Stimulated activated CD4-positive, alpha-beta T cell treated with anti-CD3 and anti-CD28 coated beads, Interleukin-12 subunit alpha, Interleukin-12 subunit beta, amount 100 ng/mL, for 4 hours (primary cell): Measurements from ENCODE around the gene EXTL1.

Experiments
- DNase-seq: peaks from one replicate; pipeline ENCODE4 v3.0.0-alpha.2; 2020

EXTL1 gene

DNA sequence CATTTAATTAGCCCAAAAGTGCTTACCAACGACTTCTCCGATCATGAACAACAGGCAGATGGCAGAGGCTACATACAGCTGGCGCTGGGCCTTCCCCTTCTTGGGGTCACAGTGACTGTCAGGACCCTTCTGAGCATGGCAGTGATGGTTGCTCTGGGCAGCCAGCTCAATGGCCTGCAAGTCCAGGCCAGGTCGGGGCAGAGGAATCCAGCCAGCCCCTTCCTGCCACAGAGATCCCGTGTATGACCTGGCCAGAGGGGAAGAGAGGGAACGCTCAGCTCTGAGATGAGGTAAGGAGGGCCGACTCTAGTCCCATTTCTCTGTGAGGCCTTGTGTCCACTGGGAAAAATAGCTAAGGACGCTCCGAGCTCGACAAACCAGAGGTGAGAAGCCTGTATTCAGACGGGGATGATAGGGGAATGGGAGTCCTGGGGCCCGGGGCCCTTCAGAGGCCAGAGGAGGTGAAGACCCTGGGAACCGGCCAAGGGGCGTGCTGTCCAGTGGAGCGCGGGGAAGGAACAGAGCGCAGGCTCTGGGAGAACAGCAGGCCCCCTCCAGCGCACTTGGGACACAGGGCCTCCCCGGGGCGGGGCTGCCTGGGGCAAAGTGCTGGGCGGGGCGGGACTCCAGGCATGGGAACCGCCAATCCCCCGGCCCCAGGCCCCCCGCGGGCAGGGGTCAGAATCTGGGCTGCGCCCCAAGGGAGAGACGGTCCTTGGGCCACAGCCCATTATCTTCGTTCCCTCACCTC is 23.6 kb downstream of the EXTL1 start:
- no peak for DNase-seq

DNA sequence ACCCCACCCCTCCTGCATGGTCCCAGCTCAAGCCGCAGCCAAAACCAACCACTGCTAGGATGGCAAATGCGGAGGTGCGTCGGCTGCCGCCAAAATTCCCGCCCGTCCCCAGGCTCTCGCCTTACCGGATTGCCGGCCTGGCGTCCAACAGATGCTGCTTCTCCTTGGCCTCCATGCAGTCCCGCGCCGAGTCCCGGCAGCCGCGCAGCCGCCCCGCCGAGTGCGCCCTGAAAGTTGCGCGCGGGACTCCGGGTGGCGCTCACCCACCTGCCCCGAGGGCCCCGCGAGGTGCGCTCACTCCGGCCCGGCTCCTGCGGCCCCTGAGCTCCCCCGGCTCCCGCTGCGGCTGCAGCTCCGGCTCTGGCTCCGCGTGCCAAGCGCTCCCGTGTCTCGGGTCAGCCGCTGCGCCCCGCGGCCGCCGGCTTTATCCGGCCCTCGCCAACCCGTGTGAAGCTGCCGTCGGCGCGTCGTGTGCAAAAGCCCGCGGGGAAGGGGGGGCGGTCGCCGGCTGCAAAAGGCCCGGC is 24.2 kb downstream of the EXTL1 start, which contains the start of gene SLC30A2:
TSS of gene SLC30A2 (minus strand) at position 397 of the 524 bp plus-strand sequence. CDS start at position 175, 222 bp downstream.
- DNase-seq, result no peak

DNA sequence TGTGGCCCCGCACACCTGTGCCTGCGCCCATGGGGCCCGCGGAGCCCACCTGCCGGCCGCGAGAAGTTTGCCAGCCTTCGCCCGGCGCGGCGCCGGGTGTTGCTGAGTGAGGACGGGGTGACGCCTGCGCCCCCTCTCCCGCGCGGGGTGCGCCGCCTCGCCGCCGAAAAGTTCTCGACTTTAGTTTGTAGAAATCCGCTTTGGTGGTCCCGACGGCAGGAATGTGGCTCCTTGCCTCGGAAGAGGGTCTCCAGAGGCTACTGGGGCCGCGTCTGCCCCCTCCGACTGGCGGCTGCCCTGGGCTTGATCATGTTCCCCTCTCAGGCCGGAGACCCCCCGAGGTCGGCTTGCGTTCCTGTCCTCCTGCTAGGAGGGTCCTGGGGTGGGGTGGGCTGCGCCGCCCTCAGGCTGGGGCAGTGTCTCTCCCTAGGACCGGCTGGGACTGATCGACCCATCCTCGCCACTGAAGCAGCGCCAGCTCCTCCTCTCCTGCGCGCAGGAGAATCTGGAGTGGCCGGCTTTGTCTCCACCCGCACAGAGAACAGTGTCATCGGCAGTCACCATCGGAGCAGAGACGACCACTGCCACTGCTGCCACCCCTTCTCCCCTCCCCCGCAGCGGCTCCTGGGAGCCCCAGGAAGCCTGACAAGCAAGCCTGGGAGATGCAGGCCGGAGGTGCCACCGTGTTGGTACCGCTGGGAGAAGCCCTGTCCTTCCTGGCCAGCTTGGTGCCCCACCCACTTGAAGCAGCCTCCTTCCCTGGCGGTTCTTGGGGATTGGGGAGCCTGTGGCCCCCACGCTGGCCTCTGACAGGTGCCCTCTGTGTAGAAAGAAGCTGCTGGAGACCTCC is 24.9 kb downstream of the EXTL1 start:
- no peak for DNase-seq

DNA sequence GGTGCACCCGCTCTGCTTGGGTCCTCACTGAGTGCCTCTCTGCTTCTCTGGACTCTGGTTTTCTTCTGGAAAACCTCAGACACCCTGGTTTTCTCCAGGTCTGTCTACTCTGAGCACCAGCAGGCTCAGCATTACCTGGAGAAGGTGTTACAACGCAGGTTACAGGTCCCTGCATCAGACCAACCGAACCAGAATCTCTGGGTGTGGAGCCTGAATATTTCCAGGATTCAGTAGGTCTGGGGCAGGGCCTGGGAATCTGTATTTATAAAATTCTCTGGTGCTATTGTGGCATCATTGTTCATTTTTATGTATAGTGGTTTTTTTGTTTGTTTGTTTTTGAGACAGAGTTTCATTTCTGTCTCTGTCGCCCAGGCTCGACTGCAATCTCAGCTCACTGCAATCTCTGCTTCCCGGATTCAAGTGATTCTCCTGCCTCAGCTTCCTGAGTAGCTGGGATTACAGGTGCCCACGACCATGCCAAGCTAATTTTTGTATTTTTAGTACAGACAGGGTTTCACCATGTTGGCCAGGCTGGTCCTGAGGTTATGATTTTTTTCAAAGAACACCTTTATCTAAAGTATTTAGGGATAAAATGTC is 25.8 kb downstream of the EXTL1 start:
- DNase-seq, result no peak

DNA sequence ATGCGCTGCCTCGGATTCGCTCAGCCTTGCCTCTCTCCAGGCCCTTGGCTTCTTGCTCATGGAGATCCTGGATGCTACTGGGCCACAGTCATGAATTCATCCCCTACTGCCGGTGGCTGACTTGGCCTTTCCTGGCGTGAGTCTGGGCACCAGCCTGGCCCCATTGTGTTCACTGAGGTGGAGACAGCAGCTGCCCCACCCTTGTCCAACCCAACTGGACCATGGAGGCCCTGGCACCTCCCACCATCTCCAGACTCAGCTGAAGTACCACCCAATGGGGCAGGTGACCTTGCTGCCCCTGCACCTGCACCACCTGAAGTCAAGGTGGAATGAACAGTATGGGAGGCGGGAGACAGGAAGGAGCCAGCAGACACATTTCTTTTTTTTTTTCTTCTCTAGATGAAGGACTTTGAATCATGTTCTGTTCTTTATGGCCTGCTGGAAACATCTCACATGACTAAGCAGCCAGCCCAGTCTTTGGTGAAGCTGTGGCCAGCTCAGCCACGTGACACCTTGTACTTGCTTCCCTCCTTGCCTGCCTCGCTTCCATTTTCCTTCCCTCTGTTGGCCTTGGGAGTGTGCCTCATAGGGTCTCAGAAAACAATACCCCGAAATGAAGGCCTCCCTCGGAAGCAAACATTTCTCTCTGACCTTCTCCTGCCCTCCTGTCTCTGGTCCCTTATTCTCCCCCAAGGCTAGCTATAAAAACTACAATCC is 28.1 kb downstream of the EXTL1 start:
- DNase-seq, result no peak

DNA sequence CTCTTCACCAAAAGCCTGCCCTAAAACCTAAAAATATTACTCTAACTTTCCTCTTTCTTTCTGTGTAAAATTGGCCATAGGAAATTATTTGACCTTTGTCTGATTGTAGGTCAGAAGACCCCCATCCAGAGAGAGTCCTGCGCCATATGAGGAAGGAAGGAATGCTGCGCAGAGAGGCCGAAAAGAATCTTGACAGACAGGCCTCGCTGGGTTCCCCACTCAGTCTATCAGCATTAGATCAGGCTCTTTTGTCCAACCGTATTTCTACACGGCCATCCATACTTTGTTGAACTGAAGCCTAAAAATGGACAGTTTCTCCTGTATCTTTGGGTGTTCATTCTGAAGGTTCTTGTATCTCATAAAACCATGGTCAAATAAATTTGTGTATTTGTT is 28.7 kb downstream of the EXTL1 start:
- no peak for DNase-seq

DNA sequence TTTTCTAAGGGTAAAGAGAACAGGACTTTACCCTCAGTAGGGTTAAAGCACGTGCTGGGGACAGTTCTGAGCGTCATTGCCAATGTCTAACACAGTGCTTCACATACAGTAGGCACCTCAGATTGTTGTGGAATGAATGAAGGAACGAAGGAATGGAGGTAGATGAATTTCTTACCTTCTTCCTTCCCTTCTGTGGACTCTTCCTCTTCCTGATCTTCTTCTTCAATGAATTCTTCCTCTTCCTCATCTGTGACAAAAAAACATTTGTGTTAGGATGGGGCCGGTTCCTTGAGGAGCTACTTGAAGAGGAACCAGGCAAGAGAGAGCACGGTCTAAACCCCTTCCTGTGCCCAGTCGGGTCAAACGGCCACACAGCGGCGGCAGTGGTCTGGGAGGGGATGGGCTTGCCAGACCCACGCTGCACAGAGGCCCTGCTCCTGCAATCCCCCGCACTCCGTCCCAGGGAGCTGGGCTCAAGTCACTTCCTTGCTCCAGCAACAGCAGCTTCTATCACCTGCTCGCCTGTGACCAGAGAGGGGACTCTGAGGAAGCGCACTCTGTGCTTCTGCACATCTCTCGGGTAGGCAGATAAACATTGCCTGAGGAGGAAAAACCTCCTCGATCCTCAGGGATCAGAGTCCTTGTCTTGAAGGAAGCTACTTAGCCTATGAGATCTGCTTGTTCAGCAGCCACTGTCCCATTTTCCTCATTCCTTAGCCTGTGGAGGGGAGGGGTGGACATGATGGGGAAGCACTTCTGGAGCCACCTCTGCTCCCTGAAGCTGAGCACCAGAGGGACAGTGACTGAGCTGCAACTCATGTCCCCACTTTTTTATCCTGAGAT is 32.4 kb downstream of the EXTL1 start:
- DNase-seq, result no peak

DNA sequence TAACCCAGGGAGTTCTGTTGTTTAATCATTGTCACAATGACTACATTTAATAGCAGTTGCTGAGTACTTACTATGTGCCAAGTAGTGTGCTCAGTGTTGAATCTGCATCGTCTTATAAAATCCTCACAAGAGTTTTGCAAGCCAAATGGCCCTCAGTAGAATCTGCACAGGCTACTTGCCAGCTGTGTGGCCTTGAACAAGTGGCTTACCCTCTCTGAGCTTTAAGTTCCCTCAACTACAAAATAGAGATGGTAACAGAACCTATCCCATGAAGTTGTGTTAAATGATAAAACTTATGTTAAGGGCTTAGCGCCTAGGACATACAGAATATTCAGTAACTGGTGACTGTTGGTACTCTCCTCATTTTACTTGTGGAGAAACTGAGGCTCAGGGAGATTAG is 33.5 kb downstream of the EXTL1 start:
- DNase-seq, result no peak

DNA sequence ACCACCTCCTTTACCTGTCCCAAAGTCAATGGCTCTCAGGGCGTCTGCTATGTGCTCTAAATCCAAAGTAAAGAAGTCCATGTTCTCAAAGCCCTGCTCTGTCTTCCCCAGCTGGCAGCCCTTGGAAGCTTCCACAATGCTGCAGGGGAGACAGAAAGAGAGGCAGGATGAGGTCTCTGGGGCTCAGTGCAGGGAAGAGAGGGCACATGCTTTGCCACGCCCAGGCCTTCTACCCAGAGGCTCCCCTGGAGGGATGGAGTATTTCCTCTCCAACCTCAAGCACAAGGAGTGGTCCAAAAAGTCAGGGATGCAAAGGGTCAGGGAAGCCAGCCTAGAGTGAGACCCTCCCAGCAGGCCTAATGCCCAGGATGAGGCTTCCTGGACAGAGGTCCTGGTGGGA is 35.6 kb downstream of the EXTL1 start:
- DNase-seq, result no peak

DNA sequence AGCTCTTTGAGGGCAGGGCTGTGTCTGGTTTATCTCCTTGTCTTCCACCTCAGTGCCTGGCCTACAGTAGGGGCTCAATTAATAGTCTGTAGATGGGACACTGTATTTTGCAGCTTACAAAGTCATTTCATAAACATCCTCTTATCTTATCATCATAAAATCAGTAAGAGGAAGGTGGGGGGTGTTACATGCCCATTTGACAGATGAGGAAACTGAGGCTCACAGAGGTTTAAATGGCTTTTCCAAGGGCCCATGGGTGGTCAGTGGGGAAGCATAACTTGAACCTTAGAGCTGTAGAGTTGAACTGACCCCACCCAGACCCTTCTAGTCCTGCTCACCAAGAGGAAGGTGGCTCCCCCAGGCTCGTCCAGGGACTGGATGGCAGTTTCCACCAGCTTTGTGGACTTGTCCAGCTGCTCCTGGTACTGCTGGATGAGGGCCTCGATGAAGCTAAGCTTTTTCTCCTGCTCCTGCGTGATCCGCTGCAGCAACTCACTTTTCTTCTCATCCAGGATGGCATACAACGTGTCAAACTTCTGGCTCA is 36.5 kb downstream of the EXTL1 start:
- DNase-seq, result no peak

DNA sequence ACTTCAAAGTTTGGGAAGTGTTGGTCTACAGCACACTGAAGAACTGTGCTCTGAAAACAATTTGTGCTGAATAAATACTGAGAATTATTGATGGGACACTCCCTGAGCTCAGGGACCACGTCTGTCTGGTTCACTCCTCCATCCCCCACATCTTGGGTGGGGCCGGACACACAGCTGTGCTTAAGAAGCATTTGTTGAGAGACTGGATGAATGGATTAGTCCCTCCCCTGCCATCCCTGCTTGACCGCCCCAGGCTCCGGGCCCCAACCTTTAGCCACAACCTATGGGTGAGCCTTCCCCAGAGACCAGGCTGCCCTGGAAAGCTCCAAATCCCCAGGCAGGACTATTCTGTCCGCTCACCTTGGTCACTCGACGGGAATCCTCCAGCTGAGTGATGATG is 38.3 kb downstream of the EXTL1 start:
- no peak for DNase-seq

DNA sequence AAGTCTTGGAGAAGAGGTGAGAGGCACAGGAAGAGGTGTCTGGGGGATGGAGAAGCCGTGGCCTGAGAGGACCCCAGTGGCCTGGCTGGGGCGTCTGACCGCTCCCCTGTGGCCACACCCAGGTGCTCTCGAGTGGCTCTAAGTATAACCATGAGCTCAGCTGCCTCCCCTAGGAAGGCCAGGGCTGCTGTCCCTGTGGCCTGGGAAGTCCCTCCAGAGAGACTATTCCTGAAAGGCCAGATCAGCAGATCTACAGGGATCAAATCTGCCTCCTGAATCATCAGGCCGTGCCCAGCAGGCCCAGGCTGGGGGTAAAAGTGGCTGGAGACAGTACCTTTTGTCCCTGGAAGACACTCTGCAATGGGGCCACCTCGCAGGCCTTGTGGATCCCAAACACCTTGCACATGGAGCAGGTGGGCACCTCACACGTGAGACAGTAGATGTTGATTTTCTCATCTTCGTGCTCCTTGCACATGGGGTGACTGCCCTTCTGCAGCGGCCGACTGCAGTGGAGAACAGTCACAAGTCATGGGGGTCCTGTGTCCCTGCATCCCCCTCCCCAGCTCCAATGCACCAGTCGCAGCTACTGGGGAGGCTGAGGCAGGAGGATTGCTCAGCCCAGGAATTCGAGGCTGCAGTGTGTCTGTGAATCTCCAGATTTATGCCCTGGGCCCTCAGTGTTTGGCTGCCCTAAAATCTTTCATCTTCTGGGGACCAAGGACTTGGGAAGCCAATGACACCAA is 39.4 kb downstream of the EXTL1 start:
- DNase-seq, result no peak

DNA sequence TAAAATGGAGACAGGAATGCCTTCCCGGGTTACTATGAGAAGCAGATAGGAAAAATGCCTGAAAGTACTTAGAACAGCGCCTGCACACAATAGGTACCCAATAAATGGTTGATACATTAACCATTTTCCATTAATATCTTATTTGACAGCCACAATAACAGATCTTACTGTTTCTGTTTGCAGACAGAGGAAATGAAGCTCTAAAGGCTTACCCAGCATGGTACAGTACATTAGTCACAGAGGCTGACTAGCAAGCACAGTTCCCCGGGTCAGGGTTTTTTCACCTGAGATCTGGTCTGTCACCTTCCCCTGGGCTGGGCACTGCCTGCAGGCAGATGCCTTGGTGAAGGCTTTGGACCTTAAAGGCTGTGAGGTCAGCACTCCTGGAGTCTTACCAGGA is 43.0 kb downstream of the EXTL1 start:
- no peak for DNase-seq

DNA sequence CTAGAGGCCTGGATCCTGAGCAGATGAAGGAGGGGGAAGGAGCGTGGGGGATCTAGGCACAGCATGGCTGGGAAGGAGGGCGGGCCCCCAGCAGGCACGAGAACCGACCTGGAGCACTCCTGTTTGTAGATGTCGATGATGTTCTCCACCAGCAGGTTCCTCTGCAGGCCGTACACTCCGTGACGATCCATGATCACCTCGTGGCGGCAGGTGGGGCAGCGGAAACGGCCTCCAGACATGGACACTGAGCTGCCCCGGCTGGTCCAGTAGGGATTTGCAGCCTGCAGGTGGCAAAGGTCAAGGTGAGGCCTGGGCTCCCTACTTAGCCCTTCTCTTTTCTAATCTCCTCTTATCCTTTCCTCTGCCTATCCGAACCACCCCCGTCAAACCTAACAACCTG is 44.6 kb downstream of the EXTL1 start:
- DNase-seq, result no peak

DNA sequence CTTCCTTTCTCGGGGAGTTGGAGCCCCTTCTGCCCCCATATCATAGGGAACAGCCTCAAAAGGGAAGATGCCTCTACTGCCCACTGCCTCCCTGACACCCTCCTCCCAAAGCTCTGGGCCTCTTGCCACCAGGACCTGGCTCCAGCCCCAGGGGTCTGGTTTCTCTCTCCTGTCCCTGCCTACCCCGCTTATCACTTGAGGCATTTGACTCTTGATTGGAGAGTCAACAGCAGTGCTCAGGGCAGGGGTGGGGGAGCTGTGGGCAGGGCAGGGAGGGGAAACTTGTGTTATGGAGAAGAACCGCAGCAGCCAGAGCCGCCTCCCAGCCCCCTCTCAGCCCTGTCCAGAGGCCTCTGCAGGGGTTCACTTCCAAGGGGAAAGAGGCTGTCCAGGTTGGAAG is 45.3 kb downstream of the EXTL1 start:
- no peak for DNase-seq

DNA sequence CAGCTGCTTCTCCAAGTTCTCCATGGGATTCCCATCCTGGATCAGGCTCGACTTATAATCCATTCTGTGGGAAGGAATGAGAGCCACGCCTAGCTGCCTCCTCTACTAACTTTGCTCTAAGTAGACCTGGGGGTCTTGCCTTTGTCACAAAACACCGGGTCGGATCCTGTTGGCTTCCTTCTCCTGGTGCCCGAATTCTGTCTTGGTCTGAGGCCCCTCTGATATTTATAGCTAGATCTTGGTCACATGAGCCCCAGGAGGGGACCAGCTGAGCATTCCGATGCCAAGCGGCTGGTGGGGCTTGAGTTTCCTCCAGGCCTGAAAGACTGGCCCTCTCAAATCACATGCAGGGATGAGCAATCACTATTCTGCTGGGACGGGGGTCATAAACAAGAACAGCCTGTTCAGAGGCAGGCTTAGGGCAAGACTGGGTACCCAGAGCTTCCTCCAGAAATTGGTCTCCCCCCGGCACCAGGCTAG is 45.9 kb downstream of the EXTL1 start, which contains the start of gene TRIM63:
TSS of gene TRIM63 (minus strand) at position 199 of the 480 bp plus-strand sequence. CDS start at position 63, 136 bp downstream.
- no peak for DNase-seq

DNA sequence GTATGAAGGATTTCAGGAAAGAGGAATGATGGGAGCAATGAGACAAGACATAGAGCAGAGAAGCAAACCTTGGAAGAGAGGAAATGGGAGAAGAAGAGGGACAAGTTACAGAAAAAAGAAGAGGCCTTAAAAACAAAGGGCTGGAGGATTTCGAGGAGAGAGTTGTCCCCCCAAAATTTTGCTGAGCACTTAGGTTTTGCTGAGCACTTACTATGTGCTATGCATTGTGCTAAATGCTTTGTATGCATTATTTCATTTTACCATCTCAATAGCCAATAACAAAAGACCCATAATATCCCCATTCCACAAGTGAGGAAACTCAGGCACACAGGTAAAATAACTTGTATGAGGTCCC is 48.3 kb downstream of the EXTL1 start:
- DNase-seq, result no peak

DNA sequence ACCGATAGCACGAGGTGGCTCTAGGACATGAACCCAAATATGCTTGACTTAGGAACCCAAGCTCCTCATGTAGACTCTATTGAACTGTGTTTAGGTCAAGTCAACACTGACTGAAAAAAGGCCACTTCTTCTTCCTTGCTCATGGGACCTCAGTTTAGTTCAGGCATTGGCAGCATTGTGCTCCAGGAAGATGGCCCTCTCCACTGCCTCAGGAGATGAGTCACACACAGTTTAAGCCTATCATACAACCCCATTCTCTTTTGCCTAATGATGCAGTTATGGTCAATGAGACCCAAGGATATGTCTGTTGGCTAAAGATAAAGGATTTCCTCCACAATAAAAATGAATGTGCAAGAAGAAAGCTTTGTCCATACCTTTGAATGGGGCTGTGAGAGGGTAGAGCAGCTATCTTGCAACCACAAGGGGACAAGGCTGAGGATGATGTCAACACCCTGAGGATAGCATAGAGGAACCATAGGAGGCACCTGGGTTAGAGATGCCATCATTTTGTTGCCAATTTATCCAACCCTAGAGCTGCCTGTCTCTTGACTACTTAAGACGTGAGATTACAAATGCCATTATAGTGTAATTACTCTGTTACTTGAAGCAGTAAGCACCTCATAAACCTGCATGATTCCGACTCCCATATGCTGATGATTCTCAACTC is 48.9 kb downstream of the EXTL1 start:
- DNase-seq, result no peak

DNA sequence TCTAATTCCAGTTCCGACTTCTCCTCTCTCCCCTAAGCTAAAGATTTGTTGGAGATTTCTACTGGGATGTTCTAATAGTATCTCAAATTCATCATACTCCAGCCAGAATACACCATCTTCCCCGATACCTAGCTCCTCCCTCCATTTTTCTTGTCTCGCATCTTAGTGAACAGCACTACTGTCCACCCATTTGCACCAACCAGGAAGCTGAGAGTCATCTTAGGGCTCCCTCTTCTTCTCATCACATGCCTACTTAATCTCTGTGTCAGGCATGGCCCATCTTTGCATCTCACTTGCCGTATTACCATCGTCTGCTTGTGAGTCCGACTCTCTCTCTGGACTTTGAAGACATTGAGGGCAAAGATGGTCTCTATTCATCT is 49.4 kb downstream of the EXTL1 start:
- DNase-seq, result no peak

DNA sequence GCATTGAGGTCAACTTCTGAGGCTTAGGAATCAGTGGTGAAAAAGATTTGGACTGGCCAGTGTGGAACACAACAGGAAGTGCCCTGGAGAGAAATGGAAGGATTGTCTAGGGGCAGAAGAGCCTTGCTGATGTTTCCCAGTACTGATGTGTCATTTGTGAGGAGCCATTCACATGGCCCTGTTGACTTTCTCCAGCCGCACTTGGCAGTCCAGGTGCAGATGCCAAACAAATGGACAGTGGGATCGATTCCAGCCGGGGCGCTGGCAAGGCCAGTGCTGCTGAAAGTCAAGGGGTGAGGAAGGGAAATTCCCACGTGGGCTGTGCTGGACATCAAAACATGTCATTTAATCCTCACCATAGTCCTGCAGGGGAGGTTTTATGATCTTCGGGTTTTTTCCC is 50.7 kb downstream of the EXTL1 start:
- DNase-seq, result no peak
